Right renal cortex interstitium (tissue), 3 donors: ENCODE results near the gene GMPPA. TPM values are rescaled to one million over a fixed set of nuclear protein-coding genes. Genes with fewer than 3 reads are reported as not detected.

Source experiments
- DNase-seq, 3 donors: peaks; one replicate each; pipeline ENCODE4 v3.0.0-alpha.2; 2013; ENCODE audit warnings: low read depth in 3 of 3, low spot score in 2 of 3
- polyA plus RNA-seq, 3 donors: library from polyadenylated mRNA; unstranded; fragments of 120-200 nt; gene quantifications; one replicate each; pipeline ENCODE4 v1.2.1, GENCODE V29; 2013; ENCODE audit not compliant: insufficient read length in 3 of 3

GMPPA gene
- polyA plus RNA-seq, 3 donors: 32.0 to 37.8 (median 32.6) TPM

GRCh38 chr2:219551441-219552381, 53.0 kb downstream of the GMPPA start:
- DNase-seq: no peak

- peak in 1 of 3 donors; percentile 76 for DNase-seq
These were observed 53.9 kb downstream of the GMPPA start for GRCh38 chr2:219552382-219553167.

DNA sequence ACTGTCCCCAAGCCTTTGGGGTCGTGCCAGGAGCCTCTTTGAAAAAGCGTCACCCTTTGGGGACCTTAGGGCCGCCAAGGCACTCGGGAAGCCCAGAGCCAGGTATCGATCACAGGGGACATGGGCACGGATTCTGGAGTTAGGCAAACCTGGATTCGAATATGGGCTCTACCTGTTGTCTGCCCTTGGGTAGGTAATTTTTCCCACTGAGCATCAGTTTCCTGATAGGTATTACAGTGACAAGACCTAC, 54.4 kb downstream of the GMPPA start:
- no peak for DNase-seq

DNA sequence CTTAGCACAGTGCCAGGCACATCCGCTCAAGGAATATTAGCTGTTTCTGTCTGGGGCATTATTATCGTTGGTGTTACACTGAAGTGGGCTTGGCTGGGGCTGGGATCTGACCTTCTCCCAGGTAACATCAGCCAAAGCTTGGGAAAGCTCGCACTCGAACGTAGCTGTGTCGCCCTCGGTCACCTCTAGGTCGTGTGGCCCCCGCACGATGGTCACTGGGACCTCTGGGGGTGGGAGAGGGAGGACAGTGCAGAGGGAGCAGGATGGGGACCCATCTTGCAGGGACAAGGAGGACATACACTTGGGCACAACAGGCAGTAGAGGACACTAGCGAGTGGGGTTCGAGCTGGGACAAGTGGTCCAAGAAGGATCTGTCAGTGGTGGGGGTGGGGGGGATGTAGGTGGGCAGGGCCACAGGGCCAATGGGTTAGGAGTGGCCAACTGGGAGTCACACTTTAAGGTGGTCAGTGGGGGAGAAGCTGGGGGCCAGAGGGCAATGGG, 54.8 kb downstream of the GMPPA start:
- no peak for DNase-seq

DNA sequence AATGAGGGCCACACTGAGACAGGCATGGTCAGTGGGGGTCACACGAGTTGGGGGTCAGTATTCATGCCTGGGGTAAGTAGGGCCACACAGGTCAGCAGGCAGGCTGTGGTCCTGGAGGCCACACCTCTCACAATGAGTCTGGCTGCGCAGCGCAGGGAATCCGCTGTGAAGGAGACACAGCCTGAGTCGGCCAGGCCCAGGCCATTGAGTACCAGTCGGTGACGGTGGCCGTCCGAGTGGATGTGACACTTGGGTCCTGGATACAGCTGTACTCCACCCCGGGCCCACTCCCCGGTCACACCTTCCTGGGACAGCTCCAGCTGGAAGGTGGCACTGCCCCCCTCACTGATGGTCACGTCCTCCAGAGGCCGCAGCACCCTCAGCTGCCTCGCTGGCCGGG, 55.7 kb downstream of the GMPPA start:
- DNase-seq: no peak

DNA sequence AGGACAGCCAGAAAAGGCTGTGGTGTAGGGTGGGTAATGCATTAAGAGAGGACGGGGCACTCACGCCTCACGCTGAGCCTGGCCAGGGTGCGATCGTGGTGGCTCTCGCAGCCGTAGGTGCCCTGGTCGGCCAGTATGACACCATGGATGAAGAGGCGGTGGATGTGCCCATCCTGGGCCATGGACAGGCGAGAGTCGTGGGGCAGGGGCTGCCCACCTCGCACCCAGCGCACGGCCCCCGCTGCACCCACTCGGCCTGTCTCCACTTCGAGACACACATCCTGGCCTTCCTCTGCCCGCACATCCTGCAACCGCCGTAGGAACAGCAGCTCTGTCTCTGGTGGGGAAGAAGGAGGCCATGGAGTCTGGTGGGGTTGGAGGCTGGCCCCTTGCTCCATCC, 57.3 kb downstream of the GMPPA start:
- DNase-seq: no peak

GRCh38 chr2:219556413-219556812, 57.7 kb downstream of the GMPPA start:
- no peak for DNase-seq

Other genes with a start within 250 kb of the GMPPA start
- 1 to 10 TPM in 2 of 3 donors, under 1 TPM in 1; 0.49 to 1.4 (median 1.3) TPM for gene TUBA4B, start 245.6 kb upstream of the GMPPA start, polyA plus RNA-seq
- 10 to 100 TPM; 32.6 to 45.4 (median 35.7) TPM for gene TUBA4A, start 245.0 kb upstream of the GMPPA start, polyA plus RNA-seq
- 10 to 100 TPM; 64.2 to 74.9 (median 69.1) TPM for gene DNAJB2, start 219.5 kb upstream of the GMPPA start, polyA plus RNA-seq
- under 1 TPM in 1 of 3 donors, not detected in 2; 0.08 TPM for gene PTPRN, start 189.5 kb upstream of the GMPPA start, polyA plus RNA-seq
- not detected for gene RESP18, start 166.1 kb upstream of the GMPPA start, polyA plus RNA-seq
- gene DNPEP, start 111.0 kb upstream of the GMPPA start, polyA plus RNA-seq: 10 to 100 TPM; 48.3 to 54.7 (median 51.2) TPM
- gene DES, start 80.5 kb upstream of the GMPPA start, polyA plus RNA-seq: 10 to 100 TPM in 1 of 3 donors, 1 to 10 TPM in 2; 5.5 to 10.1 (median 7.4) TPM
- gene SPEG, start 64.0 kb upstream of the GMPPA start, polyA plus RNA-seq: 10 to 100 TPM in 1 of 3 donors, 1 to 10 TPM in 2; 9.2 to 11.2 (median 9.4) TPM
- gene ASIC4, start 15.6 kb downstream of the GMPPA start, polyA plus RNA-seq: under 1 TPM; 0.07 to 0.14 (median 0.11) TPM
- 10 to 100 TPM; 21.0 to 25.3 (median 23.6) TPM for gene CHPF, start 44.9 kb downstream of the GMPPA start, polyA plus RNA-seq
- gene TMEM198, start 45.1 kb downstream of the GMPPA start, polyA plus RNA-seq: 1 to 10 TPM; 2.5 to 2.6 (median 2.5) TPM
- gene OBSL1, start 72.6 kb downstream of the GMPPA start, polyA plus RNA-seq: 100 to 1,000 TPM; 110 to 125 (median 124) TPM
- gene INHA, start 73.4 kb downstream of the GMPPA start, polyA plus RNA-seq: under 1 TPM; 0.46 to 0.90 (median 0.72) TPM
- gene STK11IP, start 99.0 kb downstream of the GMPPA start, polyA plus RNA-seq: 10 to 100 TPM; 18.9 to 20.7 (median 19.4) TPM
- 1 to 10 TPM; 5.4 to 7.1 (median 6.1) TPM for gene SLC4A3, start 128.7 kb downstream of the GMPPA start, polyA plus RNA-seq